HG03139 (cell line): ENCODE measurements around the gene CD14.
"Not testable (repeated sequence)": the region's sequence is repeated elsewhere in the genome, so short reads cannot be mapped to it uniquely, and the experiment has no call there.

ENCODE experiments used
- ATAC-seq: cut with Tn5 transposase; IDR thresholded peaks from one replicate; pipeline ENCODE4 v1.9.1; 2021; ENCODE audit not compliant: unreplicated experiment

The CD14 gene

DNA sequence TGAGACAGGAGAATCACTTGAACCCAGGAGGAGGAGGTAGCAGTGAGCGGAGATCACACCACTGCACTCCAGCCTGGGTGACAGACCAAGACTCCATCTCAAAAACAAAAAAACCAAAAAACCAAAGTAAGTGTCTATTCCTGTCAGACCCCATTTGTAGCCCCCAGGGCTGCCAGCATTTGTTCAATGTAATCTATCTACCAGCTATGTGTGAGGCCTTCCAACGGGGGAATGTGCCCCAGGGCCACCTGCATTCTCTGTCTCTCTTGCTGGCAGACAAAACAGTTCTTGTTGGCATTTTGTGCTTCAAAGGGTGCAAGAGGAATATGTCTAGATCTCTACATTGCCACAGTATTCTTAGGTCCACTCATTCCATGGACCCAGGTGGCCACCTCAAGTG, 34.1 kb downstream of the CD14 start:
- no peak for ATAC-seq

DNA sequence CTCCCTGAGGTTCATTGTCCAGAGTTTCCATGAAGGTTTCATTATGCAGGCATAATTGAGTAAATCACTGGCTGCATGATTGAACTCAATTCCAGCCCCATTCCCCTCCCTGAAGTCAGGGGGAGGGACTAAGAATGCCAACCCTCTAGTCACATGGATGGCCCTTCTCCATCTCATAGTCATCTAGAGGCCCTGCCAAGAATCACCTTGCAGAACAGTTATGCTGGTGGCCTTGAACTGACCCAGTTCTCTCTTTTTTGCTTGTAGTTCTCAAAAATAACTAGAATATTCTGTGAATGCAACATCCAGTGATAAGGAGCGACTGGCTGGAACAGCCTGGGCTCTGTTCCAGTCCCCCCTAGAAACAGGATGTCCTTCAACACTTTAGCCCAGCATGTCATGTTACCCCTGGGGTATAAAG, 36.6 kb downstream of the CD14 start:
- no peak for ATAC-seq

DNA sequence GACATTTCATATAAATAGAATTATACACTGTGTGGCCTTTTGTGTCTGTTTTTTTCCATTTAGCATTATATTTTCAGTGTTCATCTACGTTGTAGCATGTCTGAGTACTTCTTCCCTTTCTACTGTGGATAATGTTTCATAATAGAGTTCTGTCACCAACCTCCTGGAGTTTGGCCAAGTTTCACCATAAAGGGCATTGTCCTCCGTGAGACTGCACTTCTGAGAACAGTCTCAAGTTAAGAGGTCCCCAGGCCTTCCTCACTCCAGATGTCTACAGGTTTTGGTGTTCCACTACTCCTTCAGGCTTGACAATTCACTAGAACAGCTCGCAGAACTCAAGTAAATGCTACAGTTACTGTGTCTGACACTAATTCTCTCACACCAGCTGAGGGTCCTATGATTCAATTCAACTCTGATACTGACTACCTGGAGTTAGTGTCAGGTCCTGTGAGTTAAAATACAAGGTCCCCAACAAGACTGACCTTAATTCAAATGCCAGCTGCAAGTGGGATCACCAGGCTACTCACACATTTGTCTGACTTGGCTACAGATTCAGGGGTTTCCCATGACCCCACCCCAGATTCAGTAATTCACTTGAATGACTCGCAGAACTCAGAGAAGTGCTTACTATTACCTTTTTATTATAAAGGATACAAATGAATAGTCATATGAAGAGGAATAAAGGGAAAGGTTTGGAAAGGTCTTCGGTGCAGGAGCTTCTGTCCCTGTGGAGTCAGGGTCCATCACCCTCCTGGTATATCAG, 37.3 kb downstream of the CD14 start:
- no peak for ATAC-seq

DNA sequence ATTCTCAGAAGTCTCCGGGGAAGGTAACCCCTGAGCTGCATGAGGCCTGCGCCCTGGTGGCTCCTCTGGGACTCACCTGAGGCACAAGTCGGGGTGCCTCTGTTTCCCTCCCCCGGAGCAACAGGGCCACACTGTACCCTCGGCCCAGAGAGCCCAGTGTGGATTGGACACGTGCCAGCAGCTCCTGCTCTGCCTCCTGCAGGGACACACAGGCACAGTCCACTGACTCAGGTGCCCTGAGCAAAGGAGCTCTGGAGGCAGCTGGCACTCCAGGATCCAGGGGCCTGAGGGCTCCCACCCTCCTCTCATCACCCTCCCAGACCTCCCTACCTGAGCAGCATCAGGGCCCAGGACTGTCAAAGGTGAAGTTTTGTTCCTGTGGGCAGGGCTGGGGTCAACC, 38.8 kb downstream of the CD14 start:
- no peak for ATAC-seq

DNA sequence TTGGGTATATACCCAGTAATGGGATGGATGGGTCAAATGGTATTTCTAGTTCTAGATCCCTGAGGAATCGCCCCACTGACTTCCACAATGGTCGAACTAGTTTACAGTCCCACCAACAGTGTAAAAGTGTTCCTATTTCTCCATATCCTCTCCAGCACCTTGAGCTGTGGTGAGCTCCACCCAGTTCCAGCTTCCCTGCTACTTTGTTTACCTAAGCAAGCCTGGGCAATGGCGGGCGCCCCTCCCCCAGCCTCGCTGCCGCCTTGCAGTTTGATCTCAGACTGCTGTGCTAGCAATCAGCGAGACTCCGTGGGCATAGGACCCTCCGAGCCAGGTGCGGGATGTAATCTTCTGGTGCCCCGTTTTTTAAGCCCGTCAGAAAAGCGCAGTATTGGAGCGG, 39.9 kb downstream of the CD14 start:
- ATAC-seq = not testable (repeated sequence)

DNA sequence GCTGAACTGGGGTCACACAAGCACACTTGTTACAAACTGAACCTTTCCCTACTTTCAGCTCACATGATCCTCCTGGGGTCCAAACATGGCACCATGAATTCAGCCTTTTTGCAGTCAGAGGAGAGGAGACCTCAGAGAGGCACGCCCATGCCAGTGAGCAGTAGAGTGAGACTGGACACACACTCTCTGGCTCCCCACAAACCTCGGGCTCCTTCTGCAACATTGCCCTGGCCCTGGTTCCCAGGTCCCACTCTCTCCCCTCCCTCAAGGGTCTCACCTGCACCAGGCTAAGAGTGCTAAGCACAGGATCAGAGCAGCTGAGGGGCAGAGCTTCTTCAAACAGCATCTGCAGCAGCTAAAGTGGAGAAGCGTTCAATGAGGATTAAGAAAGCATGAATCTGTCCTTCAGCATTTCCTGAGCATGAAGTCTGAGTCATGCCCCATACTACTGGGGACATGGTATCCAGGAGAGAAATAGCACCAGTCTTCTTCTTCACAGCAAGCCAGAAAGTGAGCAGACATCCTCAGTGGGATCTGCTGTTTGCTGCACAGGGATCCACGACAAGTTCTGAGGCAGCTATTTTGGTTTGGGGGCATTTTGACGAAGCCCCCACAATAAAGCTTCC, 41.1 kb downstream of the CD14 start:
- ATAC-seq = no peak

DNA sequence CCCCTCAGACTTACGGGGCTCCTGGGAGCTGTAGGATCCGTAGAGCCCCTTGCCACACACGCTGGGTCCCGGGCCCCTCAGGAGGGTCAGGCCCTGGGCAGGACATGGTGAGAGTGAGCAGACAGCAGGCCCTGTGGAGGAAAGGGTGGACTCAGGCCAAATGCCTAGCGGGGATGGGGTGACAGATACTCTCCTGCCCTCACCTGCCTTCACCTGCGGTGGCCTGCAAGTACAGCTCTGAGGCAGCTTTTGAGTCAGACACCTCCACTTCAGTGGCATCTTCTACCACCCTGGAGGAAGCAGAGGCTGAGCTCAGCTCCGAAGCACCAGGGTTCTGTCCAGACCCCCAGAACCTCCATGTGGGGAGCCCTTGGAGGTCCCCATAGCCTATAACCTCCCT, 42.1 kb downstream of the CD14 start:
- ATAC-seq = no peak

DNA sequence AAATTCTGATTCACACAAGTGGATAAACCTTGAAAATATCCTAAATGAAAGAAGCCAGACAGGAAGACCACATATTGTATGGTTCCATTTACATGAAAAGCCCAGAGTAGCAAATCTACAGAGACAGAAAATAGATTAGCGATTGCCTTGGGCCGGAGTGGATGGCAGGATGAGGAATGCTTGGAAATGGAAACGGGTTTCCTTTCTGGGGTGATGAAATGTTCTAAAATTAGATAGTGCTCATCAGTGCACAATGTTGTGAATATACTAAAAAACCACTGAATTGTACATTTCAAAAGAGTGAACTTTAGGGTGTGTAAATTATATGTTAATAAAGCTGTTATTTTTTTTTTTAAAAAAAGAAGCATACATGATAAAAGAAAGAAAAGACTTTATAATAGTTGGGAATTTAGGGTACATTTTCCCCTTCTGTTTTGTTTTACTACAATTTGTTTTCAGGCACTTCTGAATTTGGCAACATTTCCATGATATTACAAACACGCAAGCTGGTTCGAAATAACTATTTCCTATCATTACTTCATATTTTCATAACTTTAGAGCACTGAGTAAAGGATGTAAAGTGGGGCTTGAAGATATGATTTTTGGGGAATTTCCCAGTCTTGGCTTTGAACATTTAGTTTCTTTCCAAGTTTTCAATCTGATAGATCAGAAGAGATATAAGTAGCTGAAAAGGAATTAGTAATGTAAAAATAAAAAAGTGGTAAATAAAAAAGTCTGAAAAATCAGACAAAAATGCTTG, 44.5 kb downstream of the CD14 start:
- ATAC-seq = no peak

DNA sequence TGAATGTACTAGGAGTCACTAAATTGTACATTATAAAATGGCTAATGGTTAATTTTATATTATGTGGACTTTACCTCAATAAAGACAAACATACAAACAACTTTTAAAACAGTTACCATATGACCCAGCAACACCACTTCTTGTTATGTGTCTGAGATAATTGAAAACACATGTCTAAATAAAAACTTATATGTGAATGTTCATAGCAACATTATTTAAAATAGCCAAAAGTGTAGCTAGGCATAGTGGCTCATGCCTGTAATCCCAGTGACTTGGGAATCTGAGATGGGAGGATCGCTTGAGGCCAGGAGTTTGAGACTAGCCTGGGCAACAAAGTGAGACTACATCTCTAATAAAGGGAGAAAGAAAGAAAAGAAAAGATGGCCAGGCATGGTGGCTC, 45.5 kb downstream of the CD14 start:
- ATAC-seq = no peak
